ENCODE measurements around the gene ARAP1.

- TF ChIP-seq CTCF (IDR thresholded peaks at IDR 0.05) (no peak), POLR2A (IDR thresholded peaks at IDR 0.05) (no peak)
These were observed 10.2 kb downstream of the ARAP1 start for GRCh38 chr11:72741849-72742512.
